ENCODE data around the gene FOXP2.

FOXP2 gene

GRCh38 chr7:114412548-114412947, 2.1 kb upstream of the FOXP2 start (continued):
- TF ChIP-seq ARNTL (CRISPR knock-in tag; IDR thresholded peaks at IDR 0.05; ENCODE audit: borderline replicate concordance, low read depth), result no peak

GRCh38 chr7:114413761-114414155, 857 bp upstream of the FOXP2 start:
- no peak for ATAC-seq
- TF ChIP-seq CSRNP3 (CRISPR knock-in tag; IDR thresholded peaks at IDR 0.05) (no peak), ISL1 (CRISPR knock-in tag; IDR thresholded peaks at IDR 0.05) (no peak), ZNF8 (CRISPR knock-in tag; IDR thresholded peaks at IDR 0.05) (no peak), TOX (CRISPR knock-in tag; IDR thresholded peaks at IDR 0.05; ENCODE audit: borderline replicate concordance) (no peak), CSDC2 (CRISPR knock-in tag; IDR thresholded peaks at IDR 0.05) (no peak), POU6F1 (CRISPR knock-in tag; IDR thresholded peaks at IDR 0.05; ENCODE audit: borderline replicate concordance, low read depth) (no peak), CREB5 (CRISPR knock-in tag; IDR thresholded peaks at IDR 0.05; ENCODE audit: low read depth) (no peak), GLIS3 (CRISPR knock-in tag; IDR thresholded peaks at IDR 0.05) (no peak), OSR1 (CRISPR knock-in tag; IDR thresholded peaks at IDR 0.05) (no peak), PPARA (CRISPR knock-in tag; IDR thresholded peaks at IDR 0.05; ENCODE audit: borderline replicate concordance) (no peak), SNAI2 (CRISPR knock-in tag; IDR thresholded peaks at IDR 0.05) (no peak)

- TF ChIP-seq RARB (CRISPR knock-in tag; IDR thresholded peaks at IDR 0.05) (no peak), TCF4 (CRISPR knock-in tag; IDR thresholded peaks at IDR 0.05; ENCODE audit: borderline replicate concordance) (no peak), CSRNP3 (CRISPR knock-in tag; IDR thresholded peaks at IDR 0.05) (no peak), BACH2 (CRISPR knock-in tag; IDR thresholded peaks at IDR 0.05; ENCODE audit: borderline replicate concordance) (no peak), ZNF8 (CRISPR knock-in tag; IDR thresholded peaks at IDR 0.05) (no peak), ZC3H10 (CRISPR knock-in tag; IDR thresholded peaks at IDR 0.05) (no peak), GLIS3 (CRISPR knock-in tag; IDR thresholded peaks at IDR 0.05) (no peak), PATZ1 (CRISPR knock-in tag; IDR thresholded peaks at IDR 0.05; ENCODE audit: borderline replicate concordance) (no peak), CREB5 (CRISPR knock-in tag; IDR thresholded peaks at IDR 0.05; ENCODE audit: low read depth) (no peak), ARNTL (CRISPR knock-in tag; IDR thresholded peaks at IDR 0.05; ENCODE audit: borderline replicate concordance, low read depth) (no peak), ISL1 (CRISPR knock-in tag; IDR thresholded peaks at IDR 0.05) (no peak), ZNF70 (CRISPR knock-in tag; IDR thresholded peaks at IDR 0.05) (no peak), SNAI2 (CRISPR knock-in tag; IDR thresholded peaks at IDR 0.05) (no peak), TOX (CRISPR knock-in tag; IDR thresholded peaks at IDR 0.05; ENCODE audit: borderline replicate concordance) (no peak), ZFP3 (CRISPR knock-in tag; IDR thresholded peaks at IDR 0.05) (no peak)
- no peak for ATAC-seq
Observed at GRCh38 chr7:114415064-114415989, 712 bp downstream of the FOXP2 start.
